ENCODE data around the gene DPP10.
"Not testable (repeated sequence)": the region's sequence is repeated elsewhere in the genome, so short reads cannot be mapped to it uniquely, and the experiment has no call there.

Gene DPP10

DNA sequence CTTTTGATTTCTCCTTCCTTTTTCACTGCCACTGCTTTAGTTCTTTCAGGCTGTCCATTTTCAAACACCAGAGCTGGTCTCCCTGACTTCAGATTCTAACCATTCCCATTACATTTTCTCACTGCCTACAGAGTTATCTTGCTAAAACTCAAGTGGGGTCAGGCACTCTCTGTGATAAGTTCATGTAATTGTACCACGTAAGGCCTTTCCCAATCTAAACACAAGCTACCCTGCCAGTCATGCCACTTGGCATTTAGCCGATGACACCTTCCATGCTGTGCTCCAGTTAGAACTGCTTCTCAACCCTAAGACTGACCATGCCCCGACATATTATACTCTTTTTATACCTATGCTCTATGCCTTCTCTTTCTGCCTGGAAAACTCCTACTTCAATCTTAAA lies 592.4 kb downstream of the DPP10 start:
- no peak for DNase-seq

DNA sequence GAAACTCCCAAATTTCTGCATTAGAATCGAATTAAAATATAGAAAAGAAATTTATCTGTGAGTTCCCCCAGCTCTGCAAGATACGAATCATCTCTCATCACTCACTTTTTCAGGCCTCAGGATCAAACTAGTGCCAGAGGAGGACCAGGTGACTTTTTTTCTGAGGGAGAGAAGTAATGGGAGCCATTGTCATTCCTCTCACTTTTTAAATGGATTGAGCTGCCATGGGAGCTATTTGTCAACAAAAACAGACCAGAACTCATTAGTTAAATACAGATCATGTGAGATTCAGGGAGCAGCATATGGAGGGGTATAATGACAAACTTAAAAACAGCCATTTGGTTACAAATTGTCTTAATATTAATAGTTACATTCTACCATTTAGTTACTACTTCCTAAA lies 594.4 kb downstream of the DPP10 start:
- no peak for DNase-seq

DNA sequence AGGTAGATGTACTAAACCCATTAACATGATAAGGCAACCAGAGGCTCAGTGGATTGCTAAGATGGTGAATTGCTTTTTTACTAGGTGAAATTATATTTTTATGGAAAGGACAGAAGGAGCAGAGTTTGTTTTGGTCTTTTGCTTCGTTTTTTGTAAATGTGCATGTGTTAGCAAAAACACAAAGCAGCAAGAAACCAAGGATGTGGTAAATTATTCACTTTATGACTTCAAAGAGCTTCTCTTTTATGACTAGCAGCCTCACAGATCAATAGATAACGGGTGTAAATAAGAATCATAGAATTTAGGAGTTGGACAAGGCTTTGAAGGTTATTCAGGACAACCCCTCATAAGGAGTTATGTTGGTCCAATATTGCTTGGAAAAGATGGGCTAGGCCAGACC lies 615.0 kb downstream of the DPP10 start:
- no peak for DNase-seq

DNA sequence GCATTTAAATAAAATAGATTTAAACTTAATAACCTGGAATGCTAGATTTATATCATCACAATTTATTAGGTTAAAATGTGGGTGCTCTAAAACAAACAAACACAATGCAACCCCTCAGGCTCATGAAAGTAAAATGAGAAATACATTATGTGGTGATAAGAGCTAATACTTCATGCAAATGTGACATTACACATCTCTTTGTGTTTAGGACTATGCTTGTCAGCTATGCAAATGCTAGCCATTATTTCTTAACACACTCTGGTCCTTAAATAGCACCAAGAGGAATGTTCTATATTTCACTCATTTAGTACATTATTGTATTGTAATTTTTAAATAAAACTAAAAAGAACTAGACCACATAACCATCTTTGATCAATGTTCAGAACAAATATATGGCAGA lies 627.6 kb downstream of the DPP10 start:
- no peak for DNase-seq

DNA sequence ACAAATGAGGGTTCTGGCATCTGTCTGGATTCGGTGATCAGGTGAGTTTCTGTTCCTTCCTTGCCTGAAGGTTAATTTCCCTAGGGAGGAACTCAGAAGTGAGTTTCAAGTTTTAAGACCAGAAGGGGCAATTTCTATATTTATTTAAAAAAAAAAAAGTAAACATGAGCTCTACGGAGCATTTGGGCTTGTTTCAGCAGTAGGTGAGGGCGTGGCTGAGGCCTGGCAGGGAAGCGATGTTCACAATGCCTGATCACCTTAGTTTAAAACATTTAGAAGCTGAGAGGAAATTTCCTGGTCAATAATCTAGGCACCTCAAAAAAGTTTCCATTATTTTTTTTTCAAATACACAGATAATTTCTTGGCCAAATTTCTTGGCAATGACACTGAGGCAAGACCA lies 629.1 kb downstream of the DPP10 start:
- no peak for DNase-seq

DNA sequence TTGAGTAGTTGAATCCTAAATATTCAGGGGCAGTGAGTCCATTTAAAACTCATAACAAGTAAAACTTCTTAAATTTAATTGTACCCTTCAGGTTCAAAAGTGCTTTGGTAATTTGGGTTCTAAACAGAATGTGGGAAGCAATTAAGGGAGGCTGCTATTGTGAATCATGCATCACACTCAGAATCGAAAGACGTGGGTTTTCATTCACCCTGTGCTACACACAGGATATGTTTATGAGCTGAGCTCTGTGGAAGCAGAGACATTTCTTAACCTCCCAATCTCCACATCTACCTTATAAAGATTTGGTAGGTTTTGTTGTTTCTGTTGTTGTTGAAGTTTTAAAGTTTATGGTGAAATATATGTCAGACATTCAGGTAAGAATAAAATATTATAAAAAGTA lies 633.4 kb downstream of the DPP10 start:
- DNase-seq, result no peak

DNA sequence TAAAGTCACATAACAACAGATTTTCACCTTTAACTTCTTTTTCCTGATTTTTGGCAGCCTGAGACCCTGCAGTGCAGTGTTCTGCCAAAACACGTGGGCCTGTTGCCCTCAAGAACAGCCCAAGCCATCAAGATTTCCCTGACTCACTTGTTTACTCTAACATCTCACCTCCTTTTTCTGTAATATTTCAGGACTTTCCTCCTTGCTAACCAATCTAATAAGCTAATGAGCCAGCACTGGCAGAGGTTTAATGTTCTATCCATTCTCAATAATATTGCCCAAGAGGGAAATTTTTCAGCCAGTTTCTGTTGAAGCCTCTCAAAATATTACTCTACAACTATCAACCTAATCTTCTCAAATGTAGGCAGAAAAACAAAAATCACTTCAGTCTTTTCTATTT lies 635.2 kb downstream of the DPP10 start:
- DNase-seq, result no peak

DNA sequence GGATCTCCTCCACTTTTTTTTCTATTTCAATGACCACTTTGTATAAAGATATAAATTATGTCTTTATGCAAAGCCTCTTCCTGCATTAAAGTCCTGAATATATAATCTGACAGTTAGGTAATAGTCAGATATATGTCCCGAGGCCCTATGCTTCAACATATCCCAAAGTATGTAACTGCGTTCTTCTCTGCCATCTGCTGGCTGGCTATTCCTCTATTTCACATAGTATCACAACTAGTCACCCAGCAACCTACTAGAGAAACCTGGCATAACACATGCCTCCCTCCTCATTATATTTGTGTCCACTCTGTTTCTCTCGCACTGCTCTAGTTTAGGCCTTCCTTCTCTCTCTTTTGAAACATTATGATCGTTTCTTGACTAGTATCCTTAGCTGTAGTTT lies 640.8 kb downstream of the DPP10 start:
- no peak for DNase-seq

DNA sequence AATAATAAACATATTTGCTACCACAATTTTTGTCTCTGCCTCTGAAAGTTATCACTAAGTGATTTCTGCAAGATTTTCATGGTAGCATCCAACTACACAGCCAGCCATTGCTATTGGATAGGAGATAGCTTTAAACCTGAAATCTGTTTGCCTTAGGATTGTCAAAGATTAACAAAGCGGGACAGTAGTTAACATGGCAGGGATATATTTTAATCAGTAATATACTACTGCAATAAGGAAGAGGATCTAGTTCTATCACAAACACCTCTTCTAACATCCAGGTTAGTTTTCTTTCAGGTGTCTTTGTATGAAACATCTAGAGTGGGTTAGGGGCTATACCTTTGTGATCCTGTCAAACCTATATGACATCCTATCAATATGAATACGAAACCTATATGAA lies 641.3 kb downstream of the DPP10 start:
- DNase-seq, result no peak

DNA sequence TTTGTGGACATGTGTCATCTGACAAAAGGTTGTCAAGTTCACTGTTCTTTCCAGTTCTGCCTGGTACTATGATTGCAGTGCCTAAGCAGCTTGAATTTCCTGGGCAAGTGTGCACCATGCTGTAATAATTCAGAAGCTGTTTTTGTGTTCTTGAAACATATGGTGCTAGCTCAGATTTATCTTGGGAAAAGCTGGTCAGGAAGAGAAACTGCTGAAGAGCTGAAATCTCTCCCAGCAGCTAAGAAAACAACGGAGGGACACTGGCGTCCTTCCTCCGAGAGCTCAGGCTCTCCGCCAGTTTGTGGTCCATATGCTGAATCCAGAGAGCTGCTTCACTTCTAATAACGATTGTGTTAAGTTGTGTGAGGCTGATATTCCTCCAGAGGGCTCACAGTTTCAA lies 642.0 kb downstream of the DPP10 start:
- no peak for DNase-seq

DNA sequence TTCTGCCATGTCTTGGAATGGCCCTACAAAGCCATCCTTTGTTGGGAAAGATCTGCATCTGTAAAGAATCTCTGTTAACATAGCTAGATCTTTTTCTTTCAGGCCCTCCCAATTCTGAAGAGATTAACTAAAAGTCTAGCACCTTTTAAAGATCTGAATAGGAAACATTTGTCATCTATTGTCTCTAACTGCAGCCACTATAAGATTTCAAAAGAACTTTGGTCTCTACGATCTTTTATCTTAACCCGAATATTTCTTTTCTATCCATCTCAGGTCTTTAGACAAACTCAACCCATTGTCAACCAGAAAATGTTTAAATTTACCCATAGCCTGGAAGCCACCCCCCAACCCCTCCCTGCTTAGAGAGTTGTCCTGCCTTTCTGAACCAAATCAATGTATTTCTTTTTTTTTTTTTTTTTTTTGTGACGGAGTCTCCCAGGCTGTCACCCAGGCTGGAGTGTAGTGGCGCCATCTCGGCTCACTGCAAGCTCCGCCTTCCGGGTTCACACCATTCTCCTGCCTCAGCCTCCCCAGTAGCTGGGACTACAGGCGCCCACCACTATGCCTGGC lies 643.7 kb downstream of the DPP10 start:
- DNase-seq, result not testable (repeated sequence)

DNA sequence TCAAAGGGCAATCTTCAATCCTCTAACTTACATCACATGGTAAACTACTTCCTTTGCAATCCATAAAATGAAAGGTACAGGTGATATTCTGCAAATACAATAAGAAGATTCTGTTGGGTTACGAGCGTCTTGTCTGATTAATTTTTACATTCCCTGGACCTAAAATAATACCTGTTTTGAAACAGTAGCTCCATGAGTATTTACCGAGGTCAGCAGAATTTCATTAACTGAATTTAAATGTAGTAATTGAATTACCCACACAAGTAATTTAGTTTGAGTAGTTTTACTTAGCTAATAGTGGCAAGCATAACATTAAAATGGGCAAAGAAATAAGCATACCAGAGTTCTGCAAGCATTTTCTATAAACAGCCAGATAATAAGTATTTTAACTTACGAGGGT lies 652.0 kb downstream of the DPP10 start:
- DNase-seq, result no peak

DNA sequence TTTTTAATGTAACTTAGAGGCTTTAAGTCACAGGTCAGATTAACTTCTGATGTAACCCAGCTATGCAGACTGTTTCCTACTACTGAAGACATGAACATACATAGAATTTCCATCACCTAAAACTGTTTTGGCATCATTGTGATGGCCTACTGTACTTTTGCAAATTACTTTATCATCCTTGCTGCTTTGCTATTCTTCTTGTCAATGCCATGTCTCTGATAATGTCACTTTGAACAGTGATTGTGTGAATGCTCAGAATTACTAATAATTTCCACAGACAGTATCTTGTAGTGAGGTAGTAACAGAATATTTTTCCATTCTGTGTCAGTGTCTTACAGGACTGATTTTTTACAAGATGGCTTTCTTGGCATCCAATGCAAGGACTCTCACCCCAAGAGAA lies 663.5 kb downstream of the DPP10 start:
- DNase-seq, result no peak

DNA sequence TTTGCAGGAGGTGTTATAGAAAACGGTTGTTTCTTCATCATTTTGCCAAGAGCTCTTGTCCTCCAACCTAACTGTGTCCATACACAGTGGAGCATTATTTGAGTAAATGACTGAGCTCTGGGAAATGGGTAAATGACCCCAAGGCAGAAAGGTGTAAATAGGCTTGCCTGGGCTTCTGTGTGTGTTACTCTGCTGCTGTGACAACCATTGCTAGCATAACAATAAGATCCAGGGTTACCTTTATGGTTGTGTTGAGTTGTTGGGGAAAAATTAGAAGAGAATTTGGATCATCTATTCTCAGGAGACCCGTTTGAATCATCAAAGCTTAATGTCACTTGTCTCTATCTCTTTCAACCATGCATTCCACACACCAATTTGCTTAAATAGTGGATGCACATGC lies 672.7 kb downstream of the DPP10 start:
- no peak for DNase-seq

DNA sequence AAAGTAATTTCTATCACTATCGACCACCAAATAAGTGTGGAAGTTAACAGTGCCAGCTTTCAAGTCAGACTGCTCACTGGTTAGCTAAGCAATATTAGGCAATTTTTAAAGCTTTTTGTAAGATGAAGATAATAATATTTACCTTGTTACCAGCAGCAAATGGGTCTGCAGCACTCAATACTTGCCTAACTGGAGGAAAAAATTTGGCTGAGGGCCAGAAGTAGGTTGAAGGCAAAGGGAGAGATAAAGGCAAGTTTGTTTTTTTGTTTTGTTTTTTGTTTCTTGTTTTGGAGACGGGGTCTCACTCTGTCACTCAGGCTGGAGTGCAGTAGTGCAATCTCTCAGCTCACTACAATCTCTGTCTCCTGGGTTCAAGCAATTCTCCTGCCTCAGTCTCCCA lies 675.9 kb downstream of the DPP10 start:
- no peak for DNase-seq

DNA sequence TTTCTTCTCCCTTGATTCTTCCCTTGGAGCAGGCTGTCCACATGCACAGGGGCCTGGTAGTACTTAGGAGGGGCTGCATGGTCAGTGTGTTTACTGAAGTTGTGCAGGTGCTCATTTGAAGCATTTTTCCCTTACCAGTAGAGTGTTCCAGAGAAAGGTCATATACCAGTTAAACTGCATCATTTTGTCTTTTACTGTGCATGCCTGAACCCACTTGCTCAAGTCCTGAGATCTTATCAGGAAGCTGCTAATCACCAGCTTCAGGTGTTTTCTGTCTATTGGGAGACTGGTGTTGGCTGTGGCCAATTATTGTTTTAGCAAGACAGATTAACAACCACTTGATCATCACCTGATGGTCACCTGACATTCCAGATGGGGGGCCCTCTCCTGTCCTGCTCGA lies 676.6 kb downstream of the DPP10 start:
- DNase-seq, result no peak

DNA sequence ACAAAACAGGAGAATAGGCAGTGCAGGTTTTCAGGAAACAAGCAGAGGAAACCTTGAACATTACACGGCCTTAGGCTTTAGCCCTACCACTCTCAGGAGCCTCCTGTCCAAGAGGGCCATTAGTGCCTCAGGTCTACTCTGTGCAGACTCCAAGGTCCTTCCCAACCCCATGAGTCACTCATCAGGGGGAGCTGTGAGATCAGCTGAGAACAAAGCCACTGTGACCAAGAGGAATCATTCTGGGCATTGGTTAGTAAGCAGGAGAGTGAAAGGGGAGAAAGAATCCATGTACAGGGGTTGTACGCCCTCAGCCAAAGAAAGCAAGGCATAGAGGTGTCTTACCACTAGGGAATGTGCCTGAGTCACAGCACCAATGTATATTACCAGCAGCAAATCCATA lies 680.3 kb downstream of the DPP10 start:
- no peak for DNase-seq

DNA sequence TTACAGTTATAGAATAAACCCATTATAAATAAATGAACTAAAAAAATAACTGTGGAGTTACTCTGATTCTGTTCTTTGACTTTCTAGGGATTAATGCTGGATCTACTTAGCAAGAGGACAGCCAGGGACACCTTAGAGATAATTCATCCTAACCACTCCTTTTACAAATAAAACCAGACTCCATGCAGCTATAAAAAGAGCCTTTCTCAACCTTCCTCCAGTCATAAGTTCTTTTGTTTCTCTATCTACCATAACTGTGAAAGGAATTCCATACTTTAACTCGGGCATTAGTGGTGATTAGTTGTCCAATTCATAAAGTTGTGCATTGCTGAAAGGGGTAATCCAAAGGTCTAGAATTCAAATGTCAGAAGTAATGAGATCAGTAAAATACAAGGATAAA lies 682.4 kb downstream of the DPP10 start:
- no peak for DNase-seq

DNA sequence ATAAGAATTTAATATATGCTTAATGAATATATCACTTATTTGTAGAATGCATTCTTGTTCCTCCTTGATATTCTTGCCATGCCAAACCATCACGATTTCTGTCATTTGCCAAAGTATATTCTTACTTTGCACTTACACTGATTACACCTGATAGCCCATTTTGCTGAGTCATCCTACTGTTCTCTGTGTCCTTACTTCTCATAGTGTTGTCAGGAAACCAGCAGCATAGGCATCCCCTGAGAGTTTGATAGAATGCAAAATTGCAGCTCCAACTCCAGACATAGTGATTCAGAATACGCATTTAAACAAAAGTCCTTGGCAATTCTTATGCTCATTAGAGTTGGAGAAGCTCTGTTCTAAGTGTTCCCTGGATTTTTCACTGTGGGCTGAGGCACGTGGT lies 687.1 kb downstream of the DPP10 start:
- DNase-seq, result no peak

DNA sequence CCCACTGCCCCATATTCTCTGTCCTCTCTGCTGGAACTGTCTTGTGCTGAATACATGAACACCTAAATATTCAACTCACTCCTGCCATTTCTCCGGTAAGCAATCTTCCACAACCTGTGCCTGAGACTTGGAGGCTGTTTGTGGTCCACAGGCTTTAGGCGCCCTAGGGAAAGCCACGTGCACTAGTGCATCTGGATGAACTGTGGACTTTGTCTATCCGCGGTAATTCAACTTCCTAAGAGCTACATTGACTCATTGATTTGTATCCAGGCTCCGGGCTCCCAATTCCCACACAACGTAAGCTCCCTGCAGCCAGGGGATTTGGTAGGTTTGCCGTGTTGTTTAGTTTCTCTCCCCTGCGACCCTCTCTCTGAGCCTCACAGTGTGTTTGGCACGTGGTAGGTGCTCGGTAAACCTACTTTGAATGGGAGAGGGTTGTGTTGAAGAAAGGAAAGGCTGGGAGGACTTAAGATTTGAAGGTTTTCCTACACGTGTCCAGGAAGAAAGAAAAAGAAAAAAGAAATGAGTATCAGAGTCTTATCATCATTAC lies 718.2 kb downstream of the DPP10 start:
- no peak for DNase-seq

DNA sequence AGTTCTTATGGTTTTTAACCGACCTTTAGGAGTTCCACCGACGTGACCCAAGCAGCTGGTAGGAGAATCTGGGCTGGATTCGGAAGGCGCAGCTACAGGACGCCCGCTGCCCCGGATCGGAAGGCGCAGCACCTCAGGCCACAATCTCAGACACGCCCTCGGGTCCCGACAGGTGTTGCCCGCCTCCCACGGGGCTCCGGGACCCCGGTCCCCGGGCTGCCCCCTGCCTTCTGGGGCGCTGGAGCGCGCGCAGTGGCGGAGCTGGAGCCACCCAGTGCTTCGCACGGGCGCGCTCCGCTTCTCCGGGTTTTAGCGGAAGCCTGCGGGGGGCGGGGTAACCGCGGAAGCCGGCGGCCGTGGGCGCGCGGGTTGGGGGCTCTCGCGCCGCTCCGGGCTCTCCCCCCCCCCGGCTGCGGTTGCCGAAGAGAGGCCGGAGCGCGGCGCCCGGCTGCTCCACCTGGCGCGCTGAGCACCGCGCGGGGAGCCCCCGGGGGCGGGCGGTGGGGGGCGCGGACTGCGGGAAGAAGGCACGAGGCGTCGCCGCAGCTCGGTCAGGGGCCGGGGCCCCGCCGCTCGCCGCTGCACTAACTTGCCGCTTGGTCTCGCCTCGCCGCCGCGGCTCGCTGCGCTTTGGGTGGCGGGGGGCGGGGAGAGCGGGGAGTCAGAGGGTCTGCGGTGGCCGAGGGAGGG lies 718.8 kb downstream of the DPP10 start:
- peak; percentile 1 for DNase-seq

DNA sequence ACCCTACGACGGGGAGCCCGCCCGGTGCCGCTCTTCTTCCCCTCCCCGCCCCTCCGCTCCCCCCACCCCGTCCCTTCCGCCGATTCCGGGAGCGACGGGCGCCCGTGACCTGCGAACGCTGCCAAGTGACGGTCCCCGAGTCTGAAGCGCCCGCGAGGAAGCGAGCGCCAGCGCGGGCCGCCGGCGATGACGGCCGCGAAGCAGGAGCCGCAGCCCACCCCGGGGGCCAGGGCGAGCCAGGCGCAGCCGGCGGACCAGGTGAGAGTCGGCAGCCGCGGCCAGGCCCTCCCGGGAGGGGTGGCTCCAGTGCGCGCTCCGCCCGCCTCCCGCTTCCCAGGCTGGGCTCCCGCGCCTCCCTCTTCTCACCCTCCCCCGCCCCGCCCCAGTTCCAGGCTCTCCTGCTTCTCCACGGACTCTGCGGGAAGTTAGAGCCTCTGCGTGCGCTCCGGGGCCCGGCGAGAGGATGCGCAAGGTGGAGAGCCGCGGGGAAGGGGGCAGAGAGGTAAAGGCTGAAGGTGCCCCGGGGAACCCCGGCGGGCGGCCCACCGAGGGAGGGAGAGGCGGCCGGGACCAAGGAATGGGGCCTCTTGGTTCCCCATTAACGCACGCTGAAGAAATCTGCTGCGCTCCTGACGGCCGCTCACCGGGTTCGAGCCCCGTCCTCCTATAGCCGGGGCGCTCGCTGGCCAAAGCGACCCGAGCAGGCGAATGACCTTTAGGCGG lies 719.5 kb downstream of the DPP10 start:
- peak; percentile 3 for DNase-seq

DNA sequence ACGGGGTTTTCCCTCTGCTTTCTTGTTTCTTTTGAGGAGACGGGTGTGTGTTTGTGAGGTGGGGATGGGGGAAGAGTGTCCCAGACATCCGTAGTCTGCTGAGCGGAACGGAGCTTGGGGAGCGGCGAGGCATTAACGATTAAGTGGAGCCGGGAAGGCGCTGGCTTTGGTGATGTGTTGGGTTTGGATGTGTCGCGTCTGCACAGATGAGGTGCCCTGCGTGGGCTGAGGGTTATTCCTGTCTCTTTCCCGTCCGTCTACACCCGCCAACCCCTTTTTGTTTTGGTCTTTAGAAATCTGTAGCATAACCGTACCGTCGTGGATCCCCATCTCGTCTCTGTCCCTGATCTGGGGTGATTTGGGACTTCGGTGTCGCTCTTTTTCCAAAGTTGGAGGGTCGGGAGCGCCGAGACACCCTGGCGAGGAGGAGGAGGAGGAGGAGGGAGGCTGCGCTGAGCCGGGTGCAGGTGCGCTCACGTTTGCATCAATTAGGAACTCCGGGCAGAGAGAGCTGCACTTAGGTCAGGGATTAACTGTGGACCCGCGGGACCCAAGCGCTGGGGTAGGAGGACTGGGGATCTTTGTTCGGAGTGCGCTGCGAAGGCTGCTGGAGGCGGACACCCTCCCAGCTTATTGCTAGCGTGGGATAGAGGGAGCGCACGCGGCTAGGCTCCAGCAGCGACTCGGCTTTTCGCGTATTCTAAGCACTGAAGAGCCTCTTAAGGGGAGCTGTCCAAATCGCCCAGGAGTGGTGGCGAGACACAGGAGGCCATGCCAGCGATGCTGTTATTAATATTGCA lies 720.3 kb downstream of the DPP10 start:
- DNase-seq, result peak; percentile 1
